Hepatocyte (in vitro differentiated cells): ENCODE results near the gene NR4A1.

ENCODE experiments used
- EZH2phosphoT487 ChIP-seq: fragments of 200-600 bp; sonication (generic); IDR thresholded peaks from one replicate; pipeline ENCODE4 v1.6.1; 2018; ENCODE audit warnings: antibody characterized with exemption, mild to moderate bottlenecking, low read depth, moderate library complexity; ENCODE audit not compliant: unreplicated experiment, severe bottlenecking
- TF ChIP-seq, protein P1 (sequence below): fragments of 200-600 bp; sonication (generic); IDR thresholded peaks from 2 replicates; pipeline ENCODE4 v1.5.1; 2016; ENCODE audit warnings: antibody characterized with exemption, mild to moderate bottlenecking; ENCODE audit not compliant: poor library complexity

DNA sequence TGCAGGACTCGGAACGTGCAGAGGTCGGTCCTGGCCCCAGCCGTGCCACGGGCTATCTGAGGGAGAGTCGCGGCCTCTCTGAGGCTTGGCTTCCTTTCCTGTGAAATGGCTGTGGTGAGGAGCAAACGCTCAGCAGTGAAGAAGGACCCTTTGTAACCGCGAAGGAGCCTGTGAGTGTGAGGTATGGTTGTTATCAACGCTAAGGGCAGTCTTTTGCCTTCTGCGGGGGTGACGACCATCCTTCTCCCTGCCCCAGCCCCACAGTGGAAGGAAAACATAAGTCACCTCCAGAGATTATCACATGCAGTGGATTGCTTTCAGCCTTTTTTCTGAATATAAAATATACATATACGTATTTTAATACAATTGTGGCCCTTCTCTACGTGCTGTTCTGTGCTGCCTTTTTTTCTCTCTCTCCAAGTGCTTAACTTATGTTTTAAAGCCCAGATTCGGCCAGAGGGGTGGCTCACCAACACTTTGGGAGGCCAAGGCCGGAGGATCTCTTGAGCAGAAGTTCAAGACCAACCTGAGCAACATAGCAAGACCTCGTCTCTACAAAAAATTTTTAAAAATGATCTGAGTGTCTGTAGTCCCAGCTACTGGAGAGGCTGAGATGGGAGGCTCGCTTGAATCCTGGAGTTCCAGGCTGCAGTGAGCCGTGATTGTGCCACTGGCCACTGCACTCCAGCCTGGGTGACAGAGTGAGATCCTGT lies 27.1 kb upstream of the NR4A1 start:
- TF ChIP-seq EZH2phosphoT487, result no peak
- TF ChIP-seq, protein P1, sequence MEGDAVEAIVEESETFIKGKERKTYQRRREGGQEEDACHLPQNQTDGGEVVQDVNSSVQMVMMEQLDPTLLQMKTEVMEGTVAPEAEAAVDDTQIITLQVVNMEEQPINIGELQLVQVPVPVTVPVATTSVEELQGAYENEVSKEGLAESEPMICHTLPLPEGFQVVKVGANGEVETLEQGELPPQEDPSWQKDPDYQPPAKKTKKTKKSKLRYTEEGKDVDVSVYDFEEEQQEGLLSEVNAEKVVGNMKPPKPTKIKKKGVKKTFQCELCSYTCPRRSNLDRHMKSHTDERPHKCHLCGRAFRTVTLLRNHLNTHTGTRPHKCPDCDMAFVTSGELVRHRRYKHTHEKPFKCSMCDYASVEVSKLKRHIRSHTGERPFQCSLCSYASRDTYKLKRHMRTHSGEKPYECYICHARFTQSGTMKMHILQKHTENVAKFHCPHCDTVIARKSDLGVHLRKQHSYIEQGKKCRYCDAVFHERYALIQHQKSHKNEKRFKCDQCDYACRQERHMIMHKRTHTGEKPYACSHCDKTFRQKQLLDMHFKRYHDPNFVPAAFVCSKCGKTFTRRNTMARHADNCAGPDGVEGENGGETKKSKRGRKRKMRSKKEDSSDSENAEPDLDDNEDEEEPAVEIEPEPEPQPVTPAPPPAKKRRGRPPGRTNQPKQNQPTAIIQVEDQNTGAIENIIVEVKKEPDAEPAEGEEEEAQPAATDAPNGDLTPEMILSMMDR, result no peak
